Measurements from ENCODE around the gene ZNF43.

- TF ChIP-seq CTCF (IDR thresholded peaks at IDR 0.05; ENCODE audit: borderline replicate concordance, extremely low read depth, low read length, poor library complexity, severe bottlenecking) (no peak), EZH2 (IDR thresholded peaks at IDR 0.05; ENCODE audit: borderline replicate concordance, low read depth, low read length, severe bottlenecking) (no peak)
Observed at GRCh38 chr19:21835429-21835809, 563 bp downstream of the ZNF43 start.

Measured in DND-41 (cell line).